Right ventricle myocardium superior (tissue), 1 donor: ENCODE measurements around the gene USP3. TPM values are rescaled to one million over a fixed set of nuclear protein-coding genes. Genes with fewer than 3 reads are reported as not detected.
"Not testable (repeated sequence)": the region's sequence is repeated elsewhere in the genome, so short reads cannot be mapped to it uniquely, and the experiment has no call there.

Source experiments
- ATAC-seq: fragments of 200-7000 bp; cut with Tn5 transposase; one replicate; pipeline ENCODE4 v1.9.1; 2020; ENCODE audit warnings: mild to moderate bottlenecking; ENCODE audit not compliant: poor library complexity
- DNase-seq: peaks from one replicate; pipeline ENCODE4 v3.0.0-alpha.2; 2020
- intact Hi-C: fragments of 100-400 bp; cut with DNase I; formaldehyde crosslinking; loops from one replicate; pipeline ENCODE4 v1.11.2; 2022
- total RNA-seq: library from RNA; stranded (reverse); fragmentation: NEBNext Ultra II Directional; extraction: Animal tissue kit (Norgen Biotek cat#: 25700); gene quantifications from one replicate; pipeline ENCODE4 v1.2.1, GENCODE V29; 2021
- donor health status: DM: no; HTN: yes; CAD: no; lungs with severe emphysema.

USP3 gene
- total RNA-seq, 1 donor from 2014 or later, result 15.9 TPM

GRCh38 chr15:63505842-63506222 is 1.4 kb downstream of the USP3 start:
- ATAC-seq (no peak), DNase-seq (no peak)
- intact Hi-C loops, result no loop called here

GRCh38 chr15:63506537-63507035 is 2.2 kb downstream of the USP3 start:
- ATAC-seq, result no peak
- DNase-seq, result no peak
- intact Hi-C loops, result no loop called here

GRCh38 chr15:63507878-63508818 is 3.8 kb downstream of the USP3 start:
- ATAC-seq (no peak), DNase-seq (no peak)
- intact Hi-C loops, result no loop called here

- intact Hi-C loops, result no loop called here
- DNase-seq (no peak), ATAC-seq (no peak)
Measured at GRCh38 chr15:63509056-63509954, 4.9 kb downstream of the USP3 start.

- no peak for DNase-seq
- intact Hi-C loops, result no loop called here
- no peak for ATAC-seq
Measured at GRCh38 chr15:63509955-63510940, 5.9 kb downstream of the USP3 start.

GRCh38 chr15:63512148-63512547 is 7.8 kb downstream of the USP3 start:
- ATAC-seq (no peak), DNase-seq (no peak)
- intact Hi-C loops, result no loop called here

GRCh38 chr15:63513271-63513670 is 8.9 kb downstream of the USP3 start:
- ATAC-seq (no peak), DNase-seq (no peak)
- intact Hi-C loops, result no loop called here

- intact Hi-C loops, result no loop called here
- ATAC-seq (no peak), DNase-seq (no peak)
Measured at GRCh38 chr15:63513728-63514127, 9.3 kb downstream of the USP3 start.

- DNase-seq (no peak), ATAC-seq (no peak)
- intact Hi-C loops, result no loop called here
Measured at GRCh38 chr15:63514531-63514943, 10.1 kb downstream of the USP3 start.

GRCh38 chr15:63517202-63517601 is 12.8 kb downstream of the USP3 start:
- no peak for ATAC-seq
- no peak for DNase-seq
- intact Hi-C loops, result no loop called here

GRCh38 chr15:63517628-63518027 is 13.2 kb downstream of the USP3 start:
- ATAC-seq, result no peak

GRCh38 chr15:63519041-63519440 is 14.6 kb downstream of the USP3 start:
- DNase-seq, result no peak
- intact Hi-C loops, result no loop called here

More at GRCh38 chr15:63517628-63518027, 13.2 kb downstream of the USP3 start:
- DNase-seq, result no peak
- intact Hi-C loops, result no loop called here

GRCh38 chr15:63519548-63520178 is 15.3 kb downstream of the USP3 start:
- no peak for DNase-seq
- intact Hi-C loops, result no loop called here
- ATAC-seq, result no peak

More at GRCh38 chr15:63519041-63519440, 14.6 kb downstream of the USP3 start:
- no peak for ATAC-seq

- ATAC-seq, DNase-seq, intact Hi-C loops: not testable (repeated sequence)
Measured at GRCh38 chr15:63520462-63520861, 16.1 kb downstream of the USP3 start.

- ATAC-seq (peak; percentile 47), DNase-seq (no peak)
- intact Hi-C loops, result no loop called here
Measured at GRCh38 chr15:63522225-63522578, 17.8 kb downstream of the USP3 start.

- intact Hi-C loops, result no loop called here
- DNase-seq, result no peak
- ATAC-seq, result peak; percentile 28
Measured at GRCh38 chr15:63523306-63523990, 19.1 kb downstream of the USP3 start.

GRCh38 chr15:63524316-63525015 is 20.1 kb downstream of the USP3 start:
- ATAC-seq (no peak), DNase-seq (no peak)
- intact Hi-C loops, result no loop called here
